GM18951 (cell line): Measurements from ENCODE around the gene MRTO4.

Experiments
- POLR2A ChIP-seq: IDR thresholded peaks from 4 replicates; pipeline ENCODE4 v1.6.1; 2011; ENCODE audit warnings: mild to moderate bottlenecking; ENCODE audit not compliant: insufficient read length, insufficient read depth; ENCODE audit errors: extremely low read depth
- in situ Hi-C: fragments of 300-500 bp; cut with MboI; formaldehyde crosslinking; loops from one replicate; pipeline ENCODE4 v1.12.0; 2022; ENCODE audit warnings: low sequenced_read_pairs, mixed read lengths, inconsistent platforms; ENCODE audit not compliant: unreplicated experiment

Gene MRTO4

GRCh38 chr1:19305880-19306279 lies 54.3 kb downstream of the MRTO4 start:
- in situ Hi-C loops, result no loop called here
- TF ChIP-seq POLR2A, result no peak

GRCh38 chr1:19306941-19307340 lies 55.3 kb downstream of the MRTO4 start:
- no peak for TF ChIP-seq POLR2A
- in situ Hi-C loops, result no loop called here

- TF ChIP-seq POLR2A, result no peak
- in situ Hi-C loops, result no loop called here
Observed at GRCh38 chr1:19307794-19308508, 56.3 kb downstream of the MRTO4 start.

- TF ChIP-seq POLR2A, result no peak
- in situ Hi-C loops, result no loop called here
Observed at GRCh38 chr1:19308509-19308907, 56.9 kb downstream of the MRTO4 start.

GRCh38 chr1:19309123-19309813 lies 57.7 kb downstream of the MRTO4 start:
- TF ChIP-seq POLR2A, result no peak
- in situ Hi-C loops, result no loop called here
